Right lobe of liver (tissue), 6 donors: ENCODE measurements around the gene RPS26. TPM values are rescaled to one million over a fixed set of nuclear protein-coding genes. Genes with fewer than 3 reads are reported as not detected.

ENCODE experiments used
- ATAC-seq, 4 donors: fragments of 200-7000 bp; cut with Tn5 transposase; one replicate each; pipeline ENCODE4 v1.9.1; 2020; ENCODE audit warnings: mild to moderate bottlenecking in 4 of 4, moderate library complexity in 4 of 4
- DNase-seq, 3 donors: peaks; one replicate each; pipeline ENCODE4 v3.0.0-alpha.2; 2020
- H3K27ac ChIP-seq, 3 donors: fragments of 200-600 bp; one replicate each; pipeline ENCODE4 v1.8.0; 2022
- H3K27me3 ChIP-seq, 2 donors: fragments of 200-600 bp; one replicate each; pipeline ENCODE4 v1.8.0; 2022
- H3K36me3 ChIP-seq, 4 donors: fragments of 200-600 bp; sonication (generic) in 1 of 4; one replicate each; pipeline versions ENCODE4 v1.5.1 to v1.8.0; 2017 to 2022; ENCODE audit warnings: control low read depth in 1 of 4
- H3K4me1 ChIP-seq, 4 donors: fragments of 200-600 bp; sonication (generic) in 1 of 4; one replicate each; pipeline versions ENCODE4 v1.5.1 to v1.8.0; 2017 to 2022; ENCODE audit warnings: control low read depth in 1 of 4
- H3K4me3 ChIP-seq, 3 donors: fragments of 200-600 bp; one replicate each; pipeline ENCODE4 v1.8.0; 2022
- H3K9me3 ChIP-seq, 4 donors: fragments of 200-600 bp; sonication (generic) in 1 of 4; one replicate each; pipeline versions ENCODE4 v1.5.1 to v1.8.0; 2017 to 2022; ENCODE audit warnings: control low read depth in 1 of 4
- POLR2A ChIP-seq: fragments of 450-650 bp; IDR thresholded peaks from one replicate; pipeline ENCODE4 v1.6.1; 2017; ENCODE audit warnings: antibody characterized with exemption, mild to moderate bottlenecking
- WGBS: methylation state at CpG from one replicate; pipeline ENCODE4 v1.1.6; 2018; ENCODE audit warnings: low coverage, low lambda C conversion rate; ENCODE audit not compliant: insufficient coverage; ENCODE audit errors: missing lambda C conversion rate; 5-methylcytosine and 5-hydroxymethylcytosine counted together
- intact Hi-C, 2 donors: fragments of 100-400 bp; cut with DNase I; formaldehyde crosslinking; loops; one replicate each; pipeline versions ENCODE4 v1.11.2 to v1.14.1; 2022
- total RNA-seq, 6 experiments: library from RNA; depleted of rRNA in 2 of 6; stranded (reverse); fragments of >200 nt in 2 of 6; fragmentation: NEBNext Ultra II Directional in 3 of 6; extraction: Animal tissue kit (Norgen Biotek cat#: 25700) in 3 of 6; gene quantifications; one replicate each; pipeline versions ENCODE4 v1.1.0 to v1.2.4, GENCODE V29; 2016 to 2023
- TF ChIP-seq, protein P1 (sequence below), 4 donors: fragments of 200-600 bp in 3 of 4; fragments of 450-650 bp in 1 of 4; IDR thresholded peaks; one replicate each; pipeline versions ENCODE4 v1.5.1 to v1.8.0; 2016 to 2022; ENCODE audit warnings: antibody characterized with exemption in 4 of 4, mild to moderate bottlenecking in 2 of 4
- donor health status: DM: no; HTN: yes; CAD: no.
- donor health status: DM: no; HTN: no; CAD: no.
- donor health status: DM: no; HTN: no; CAD: no.
- donor health status: DM: no; HTN: yes; CAD: no.
- donor health status: DM: no; HTN: yes; CAD: no.

Gene RPS26
- total RNA-seq, 6 experiments from 2014 or later, result 17.2 to 600 (median 24.9) TPM

DNA sequence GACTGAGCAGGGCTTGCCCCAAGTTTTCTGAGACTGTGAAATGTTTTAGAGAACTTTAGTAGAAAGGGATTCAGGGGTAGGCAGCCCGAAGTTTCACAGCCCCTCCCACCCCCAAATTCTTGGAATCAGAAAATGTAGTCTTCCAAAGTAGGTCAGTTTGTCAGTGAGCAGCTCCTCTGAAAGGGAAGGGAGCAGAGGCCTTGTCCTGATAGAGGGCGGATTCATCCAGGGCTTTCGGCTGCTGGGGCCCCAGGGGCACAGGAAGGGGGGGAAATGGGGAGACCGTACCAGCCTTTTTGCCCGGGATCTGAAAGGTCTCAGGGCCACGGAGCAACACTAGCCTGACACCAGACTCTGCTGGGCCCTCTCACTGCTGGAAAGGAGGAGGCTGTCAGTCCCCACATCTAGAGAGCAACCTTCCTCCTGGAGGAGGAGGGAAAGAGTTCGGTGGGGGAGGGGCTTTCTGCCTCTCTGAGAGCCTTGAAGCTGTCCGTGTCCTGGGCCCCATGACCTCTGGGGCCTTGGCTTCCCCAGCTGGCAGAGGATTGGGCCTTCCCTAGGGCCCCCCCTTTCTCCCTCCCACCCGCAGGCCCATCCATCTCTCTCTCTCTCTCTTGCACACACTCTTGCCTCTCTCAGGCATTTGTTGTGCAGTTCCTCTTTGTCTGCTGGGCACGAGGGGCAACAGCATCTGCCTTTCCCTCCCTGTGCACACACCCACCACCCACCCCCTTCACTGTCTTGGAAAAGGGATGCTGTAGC is 21.1 kb upstream of the RPS26 start, which contains the start of gene IKZF4:
TSS of gene IKZF4 (plus strand) at position 621 of the 762 bp plus-strand sequence. CDS start 451 bp downstream, outside the sequence.
- no peaks in the 10 kb centered on the region for H3K9me3 ChIP-seq
- no peak within 1 kb of the TSS for H3K27ac ChIP-seq
- peak; percentile 37 to 56 (median 43) for ATAC-seq
- H3K4me1 ChIP-seq, result no peaks in the 10 kb centered on the region
- H3K4me3 ChIP-seq, result no peak within 1 kb of the TSS
- WGBS, result 30% methylated on average over 4 of the region's 10 CpGs
- no peaks in the 10 kb centered on the region for H3K27me3 ChIP-seq
- intact Hi-C loops, result no loop called here
- H3K36me3 ChIP-seq, result no peaks in the 10 kb centered on the region
- no peak for DNase-seq
- no peak for TF ChIP-seq POLR2A
- TF ChIP-seq, protein P1, sequence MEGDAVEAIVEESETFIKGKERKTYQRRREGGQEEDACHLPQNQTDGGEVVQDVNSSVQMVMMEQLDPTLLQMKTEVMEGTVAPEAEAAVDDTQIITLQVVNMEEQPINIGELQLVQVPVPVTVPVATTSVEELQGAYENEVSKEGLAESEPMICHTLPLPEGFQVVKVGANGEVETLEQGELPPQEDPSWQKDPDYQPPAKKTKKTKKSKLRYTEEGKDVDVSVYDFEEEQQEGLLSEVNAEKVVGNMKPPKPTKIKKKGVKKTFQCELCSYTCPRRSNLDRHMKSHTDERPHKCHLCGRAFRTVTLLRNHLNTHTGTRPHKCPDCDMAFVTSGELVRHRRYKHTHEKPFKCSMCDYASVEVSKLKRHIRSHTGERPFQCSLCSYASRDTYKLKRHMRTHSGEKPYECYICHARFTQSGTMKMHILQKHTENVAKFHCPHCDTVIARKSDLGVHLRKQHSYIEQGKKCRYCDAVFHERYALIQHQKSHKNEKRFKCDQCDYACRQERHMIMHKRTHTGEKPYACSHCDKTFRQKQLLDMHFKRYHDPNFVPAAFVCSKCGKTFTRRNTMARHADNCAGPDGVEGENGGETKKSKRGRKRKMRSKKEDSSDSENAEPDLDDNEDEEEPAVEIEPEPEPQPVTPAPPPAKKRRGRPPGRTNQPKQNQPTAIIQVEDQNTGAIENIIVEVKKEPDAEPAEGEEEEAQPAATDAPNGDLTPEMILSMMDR (IDR thresholded peaks at IDR 0.05), result no peak

DNA sequence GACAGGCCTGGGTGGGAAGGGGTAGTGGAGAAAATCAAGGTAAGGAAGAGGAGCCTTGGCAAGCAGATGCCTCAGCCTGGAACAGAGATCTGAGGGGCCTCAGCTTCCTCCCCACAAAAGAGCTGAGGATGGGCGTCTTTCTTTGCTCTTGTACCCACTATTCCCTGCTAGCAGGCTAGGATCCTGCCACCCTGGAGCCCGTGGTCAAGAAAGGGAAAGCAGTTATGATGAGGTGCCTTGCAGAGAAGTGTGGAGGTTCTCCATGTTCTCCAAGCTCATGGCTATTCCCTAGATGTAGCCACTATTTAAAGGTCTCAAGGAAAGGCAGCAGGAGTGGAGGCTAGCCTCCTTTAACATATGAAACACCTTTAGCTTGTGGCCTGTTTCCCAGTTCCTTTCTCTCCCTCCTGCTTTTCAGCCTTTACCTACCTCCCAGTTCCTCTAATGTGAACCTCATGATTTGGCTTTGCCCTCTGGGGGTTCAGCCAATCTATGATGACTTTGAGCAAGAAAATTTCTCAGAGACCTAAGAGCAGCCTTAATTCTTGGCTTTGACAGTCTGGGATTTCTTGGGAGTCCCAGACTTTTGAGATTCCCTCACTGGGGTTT is 19.7 kb upstream of the RPS26 start:
- H3K9me3 ChIP-seq, result no peaks in the 10 kb centered on the region
- no peak overlapping the region for H3K27ac ChIP-seq
- peak in 1 of 4 donors; percentile 12 for ATAC-seq
- intact Hi-C loops, result no loop called here
- TF ChIP-seq, protein P1 (IDR thresholded peaks at IDR 0.05), result no peak
- TF ChIP-seq POLR2A, result no peak
- no peak overlapping the region for H3K4me3 ChIP-seq
- H3K4me1 ChIP-seq, result no peaks in the 10 kb centered on the region
- H3K36me3 ChIP-seq, result no peaks in the 10 kb centered on the region
- H3K27me3 ChIP-seq, result no peaks in the 10 kb centered on the region
- no peak for DNase-seq
- 43% methylated on average over 1 of the region's 2 CpGs for WGBS

GRCh38 chr12:56028511-56029165 is 13.1 kb upstream of the RPS26 start:
- H3K4me1 ChIP-seq, result peaks cover 0 to 14% (median 5%) of the 10 kb centered on the region in 4 donors
- H3K36me3 ChIP-seq, result no peaks in the 10 kb centered on the region
- H3K4me3 ChIP-seq, result no peak overlapping the region
- 67% methylated on average over 1 of the region's 5 CpGs for WGBS
- no peak for DNase-seq
- no peaks in the 10 kb centered on the region for H3K9me3 ChIP-seq
- H3K27me3 ChIP-seq, result no peaks in the 10 kb centered on the region
- peak overlapping the region in 1 of 3 donors; percentile 7 for H3K27ac ChIP-seq
- no peak for ATAC-seq
- intact Hi-C loops, result no loop called here
- TF ChIP-seq POLR2A, result no peak
- TF ChIP-seq, protein P1 (IDR thresholded peaks at IDR 0.05), result no peak

GRCh38 chr12:56029166-56029519 is 12.6 kb upstream of the RPS26 start:
- DNase-seq (no peak), ATAC-seq (peak; percentile 19 to 69 (median 38))
- H3K27me3 ChIP-seq, result no peaks in the 10 kb centered on the region
- H3K4me3 ChIP-seq, result no peak overlapping the region
- H3K4me1 ChIP-seq, result peaks cover 0 to 14% (median 5%) of the 10 kb centered on the region in 4 donors
- H3K27ac ChIP-seq, result peak overlapping the region in 1 of 3 donors; percentile 7
- no peaks in the 10 kb centered on the region for H3K36me3 ChIP-seq
- intact Hi-C loops, result no loop called here
- no peak for TF ChIP-seq POLR2A
- TF ChIP-seq, protein P1 (IDR thresholded peaks at IDR 0.05), result no peak
- no peaks in the 10 kb centered on the region for H3K9me3 ChIP-seq
